A549 (cell line): ENCODE measurements around the gene MGLL.

Experiments used
- CHD4 ChIP-seq: fragments of 200-600 bp; sonication (generic); IDR thresholded peaks from 2 replicates; pipeline ENCODE4 v1.6.1; 2016; ENCODE audit warnings: antibody characterized with exemption, mild to moderate bottlenecking, borderline replicate concordance
- CTCF ChIP-seq: fragments of >200 bp; sonication (Bioruptor Twin); formaldehyde crosslinking; IDR thresholded peaks from 3 replicates; pipeline ENCODE4 v1.5.1; 2016
- EP300 ChIP-seq, 2 experiments: fragments of >200 bp; sonication (Bioruptor Twin); formaldehyde crosslinking; IDR thresholded peaks; 2 replicates in 1 of 2; 3 replicates in 1 of 2; pipeline ENCODE4 v1.6.1; 2016 to 2017
- ESRRA ChIP-seq: fragments of 150-350 bp; IDR thresholded peaks from 2 replicates; pipeline ENCODE4 v1.6.1; 2014; ENCODE audit warnings: mild to moderate bottlenecking, low read length, borderline replicate concordance
- JUNB ChIP-seq: fragments of >200 bp; sonication (Bioruptor Twin); formaldehyde crosslinking; IDR thresholded peaks from 2 replicates; pipeline ENCODE4 v1.6.1; 2016
- KDM1A ChIP-seq: fragments of 200-600 bp; sonication (generic); IDR thresholded peaks from 2 replicates; pipeline ENCODE4 v1.6.1; 2016; ENCODE audit warnings: low read depth, mild to moderate bottlenecking
- KDM5A ChIP-seq: fragments of 200-600 bp; sonication (generic); IDR thresholded peaks from 2 replicates; pipeline ENCODE4 v1.6.1; 2016; ENCODE audit warnings: antibody characterized with exemption, mild to moderate bottlenecking
- MAFK ChIP-seq: fragments of 450-650 bp; IDR thresholded peaks from 2 replicates; pipeline ENCODE4 v1.6.1; 2014; ENCODE audit not compliant: partially characterized antibody
- MAX ChIP-seq: IDR thresholded peaks from 2 replicates; pipeline ENCODE4 v1.6.1; 2012
- MYC ChIP-seq: IDR thresholded peaks from 2 replicates; pipeline ENCODE4 v1.6.1; 2012; ENCODE audit warnings: mild to moderate bottlenecking, inconsistent platforms, low read length, improper control_type of control experiment, borderline replicate concordance
- POLR2A ChIP-seq: IDR thresholded peaks from 2 replicates; pipeline ENCODE4 v1.6.1; 2012; ENCODE audit warnings: mild to moderate bottlenecking, low read length
- ZFP36 ChIP-seq: fragments of 450-650 bp; IDR thresholded peaks from 2 replicates; pipeline ENCODE4 v1.6.1; 2014; ENCODE audit warnings: borderline replicate concordance; ENCODE audit not compliant: partially characterized antibody
- TF ChIP-seq, protein P1 (sequence below): fragments of 200-600 bp; sonication (generic); IDR thresholded peaks from 2 replicates; pipeline ENCODE4 v1.6.1; 2016; ENCODE audit warnings: antibody characterized with exemption, mild to moderate bottlenecking, moderate library complexity
- TF ChIP-seq, protein P2 (sequence below): fragments of 250-450 bp; sonication (Bioruptor Pico); IDR thresholded peaks from 2 replicates; pipeline ENCODE4 v1.5.0; 2020; ENCODE audit warnings: low read depth, mild to moderate bottlenecking, moderate library complexity

- TF ChIP-seq KDM1A (no peak), JUNB (no peak), ZFP36 (no peak), EP300 (IDR thresholded peaks at IDR 0.05) (no peak), ESRRA (no peak), MAFK (no peak), POLR2A (no peak), MAX (no peak), CTCF (no peak), CHD4 (no peak), KDM5A (no peak), MYC (no peak)
- TF ChIP-seq, protein P1, sequence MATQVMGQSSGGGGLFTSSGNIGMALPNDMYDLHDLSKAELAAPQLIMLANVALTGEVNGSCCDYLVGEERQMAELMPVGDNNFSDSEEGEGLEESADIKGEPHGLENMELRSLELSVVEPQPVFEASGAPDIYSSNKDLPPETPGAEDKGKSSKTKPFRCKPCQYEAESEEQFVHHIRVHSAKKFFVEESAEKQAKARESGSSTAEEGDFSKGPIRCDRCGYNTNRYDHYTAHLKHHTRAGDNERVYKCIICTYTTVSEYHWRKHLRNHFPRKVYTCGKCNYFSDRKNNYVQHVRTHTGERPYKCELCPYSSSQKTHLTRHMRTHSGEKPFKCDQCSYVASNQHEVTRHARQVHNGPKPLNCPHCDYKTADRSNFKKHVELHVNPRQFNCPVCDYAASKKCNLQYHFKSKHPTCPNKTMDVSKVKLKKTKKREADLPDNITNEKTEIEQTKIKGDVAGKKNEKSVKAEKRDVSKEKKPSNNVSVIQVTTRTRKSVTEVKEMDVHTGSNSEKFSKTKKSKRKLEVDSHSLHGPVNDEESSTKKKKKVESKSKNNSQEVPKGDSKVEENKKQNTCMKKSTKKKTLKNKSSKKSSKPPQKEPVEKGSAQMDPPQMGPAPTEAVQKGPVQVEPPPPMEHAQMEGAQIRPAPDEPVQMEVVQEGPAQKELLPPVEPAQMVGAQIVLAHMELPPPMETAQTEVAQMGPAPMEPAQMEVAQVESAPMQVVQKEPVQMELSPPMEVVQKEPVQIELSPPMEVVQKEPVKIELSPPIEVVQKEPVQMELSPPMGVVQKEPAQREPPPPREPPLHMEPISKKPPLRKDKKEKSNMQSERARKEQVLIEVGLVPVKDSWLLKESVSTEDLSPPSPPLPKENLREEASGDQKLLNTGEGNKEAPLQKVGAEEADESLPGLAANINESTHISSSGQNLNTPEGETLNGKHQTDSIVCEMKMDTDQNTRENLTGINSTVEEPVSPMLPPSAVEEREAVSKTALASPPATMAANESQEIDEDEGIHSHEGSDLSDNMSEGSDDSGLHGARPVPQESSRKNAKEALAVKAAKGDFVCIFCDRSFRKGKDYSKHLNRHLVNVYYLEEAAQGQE, result no peak
- TF ChIP-seq, protein P2, sequence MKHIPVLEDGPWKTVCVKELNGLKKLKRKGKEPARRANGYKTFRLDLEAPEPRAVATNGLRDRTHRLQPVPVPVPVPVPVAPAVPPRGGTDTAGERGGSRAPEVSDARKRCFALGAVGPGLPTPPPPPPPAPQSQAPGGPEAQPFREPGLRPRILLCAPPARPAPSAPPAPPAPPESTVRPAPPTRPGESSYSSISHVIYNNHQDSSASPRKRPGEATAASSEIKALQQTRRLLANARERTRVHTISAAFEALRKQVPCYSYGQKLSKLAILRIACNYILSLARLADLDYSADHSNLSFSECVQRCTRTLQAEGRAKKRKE (CRISPR knock-in tag), result no peak
Observed at GRCh38 chr3:127731546-127732289, 90.6 kb downstream of the MGLL start.
